ENCODE measurements around the gene CCDC190.
"Not testable (repeated sequence)": the region's sequence is repeated elsewhere in the genome, so short reads cannot be mapped to it uniquely, and the experiment has no call there.

CCDC190 gene

DNA sequence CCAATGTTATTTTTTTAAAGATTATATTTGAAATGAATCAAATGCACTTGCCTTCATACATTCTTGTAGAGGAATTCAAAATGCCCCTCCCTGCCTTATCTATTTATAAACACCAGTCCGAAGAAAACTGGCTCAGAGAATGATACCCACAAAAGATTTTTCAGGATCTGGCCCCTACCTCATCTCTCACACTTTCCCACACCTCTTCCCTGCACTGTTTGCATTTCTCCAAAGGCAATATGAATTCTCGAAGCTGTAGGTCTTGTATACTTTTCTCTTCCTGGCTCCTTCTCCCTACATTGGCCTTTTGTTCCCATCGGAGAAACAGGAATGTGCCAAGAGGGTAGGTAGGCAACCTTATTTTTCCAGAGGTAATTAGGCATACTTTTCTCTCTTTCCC lies 12.0 kb upstream of the CCDC190 start:
- peaks cover 9% of the 10 kb centered on the region for H3K27me3 ChIP-seq (ENCODE audit: insufficient read depth, low read length, poor library complexity)
- no peak for ATAC-seq (ENCODE audit: insufficient read depth, low read depth)
- no peaks in the 10 kb centered on the region for H3K9me3 ChIP-seq (ENCODE audit: insufficient read depth, low read length, severe bottlenecking)
- no peaks in the 10 kb centered on the region for H3K79me2 ChIP-seq (ENCODE audit: insufficient read depth, low read length)
- H3K4me2 ChIP-seq (ENCODE audit: insufficient read depth, low read length), result no peak overlapping the region
- H3K9ac ChIP-seq (ENCODE audit: low read depth, low read length), result no peak overlapping the region
- no peaks in the 10 kb centered on the region for H4K20me1 ChIP-seq (ENCODE audit: insufficient read depth, low read length)
- H3K4me1 ChIP-seq (ENCODE audit: insufficient read depth, low read length), result no peaks in the 10 kb centered on the region
- TF ChIP-seq, protein P1, sequence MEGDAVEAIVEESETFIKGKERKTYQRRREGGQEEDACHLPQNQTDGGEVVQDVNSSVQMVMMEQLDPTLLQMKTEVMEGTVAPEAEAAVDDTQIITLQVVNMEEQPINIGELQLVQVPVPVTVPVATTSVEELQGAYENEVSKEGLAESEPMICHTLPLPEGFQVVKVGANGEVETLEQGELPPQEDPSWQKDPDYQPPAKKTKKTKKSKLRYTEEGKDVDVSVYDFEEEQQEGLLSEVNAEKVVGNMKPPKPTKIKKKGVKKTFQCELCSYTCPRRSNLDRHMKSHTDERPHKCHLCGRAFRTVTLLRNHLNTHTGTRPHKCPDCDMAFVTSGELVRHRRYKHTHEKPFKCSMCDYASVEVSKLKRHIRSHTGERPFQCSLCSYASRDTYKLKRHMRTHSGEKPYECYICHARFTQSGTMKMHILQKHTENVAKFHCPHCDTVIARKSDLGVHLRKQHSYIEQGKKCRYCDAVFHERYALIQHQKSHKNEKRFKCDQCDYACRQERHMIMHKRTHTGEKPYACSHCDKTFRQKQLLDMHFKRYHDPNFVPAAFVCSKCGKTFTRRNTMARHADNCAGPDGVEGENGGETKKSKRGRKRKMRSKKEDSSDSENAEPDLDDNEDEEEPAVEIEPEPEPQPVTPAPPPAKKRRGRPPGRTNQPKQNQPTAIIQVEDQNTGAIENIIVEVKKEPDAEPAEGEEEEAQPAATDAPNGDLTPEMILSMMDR (IDR thresholded peaks at IDR 0.05; ENCODE audit: borderline replicate concordance, extremely low read depth, low read length, poor library complexity, severe bottlenecking), result no peak
- no peak for TF ChIP-seq EZH2 (IDR thresholded peaks at IDR 0.05; ENCODE audit: borderline replicate concordance, low read depth, low read length, severe bottlenecking)
- no peak overlapping the region for H3K27ac ChIP-seq (ENCODE audit: low read length)
- H2AFZ ChIP-seq (ENCODE audit: low read depth, low read length), result no peak overlapping the region
- no peak overlapping the region for H3K4me3 ChIP-seq (ENCODE audit: low read depth in 1 of 2, low read length in 2 of 2)
- H3K36me3 ChIP-seq (ENCODE audit: insufficient read depth, low read length), result no peaks in the 10 kb centered on the region
- no peak for DNase-seq

DNA sequence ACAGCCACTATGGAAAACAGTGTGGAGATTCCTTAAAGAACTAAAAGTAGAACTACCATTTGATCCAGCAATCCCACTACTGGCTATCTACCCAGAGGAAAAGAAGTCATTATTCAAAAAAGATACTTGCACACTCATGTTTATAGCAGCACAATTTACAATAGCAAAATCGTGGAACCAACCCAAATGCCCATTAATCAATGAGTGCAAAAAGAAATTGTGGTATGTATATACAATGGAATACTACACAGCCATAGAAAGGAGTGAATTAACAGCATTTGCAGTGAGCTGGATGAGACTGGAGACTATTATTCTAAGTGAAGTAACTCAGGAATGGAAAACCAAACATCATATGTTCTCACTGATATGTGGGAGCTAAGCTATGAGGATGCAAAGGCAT lies 10.4 kb upstream of the CCDC190 start:
- not testable (repeated sequence) for H3K79me2 ChIP-seq (ENCODE audit: insufficient read depth, low read length); ATAC-seq (ENCODE audit: insufficient read depth, low read depth); H3K9me3 ChIP-seq (ENCODE audit: insufficient read depth, low read length, severe bottlenecking); H3K4me2 ChIP-seq (ENCODE audit: insufficient read depth, low read length); H3K4me3 ChIP-seq (ENCODE audit: low read depth in 1 of 2, low read length in 2 of 2); H3K27ac ChIP-seq (ENCODE audit: low read length); H4K20me1 ChIP-seq (ENCODE audit: insufficient read depth, low read length); H3K9ac ChIP-seq (ENCODE audit: low read depth, low read length); H2AFZ ChIP-seq (ENCODE audit: low read depth, low read length); H3K36me3 ChIP-seq (ENCODE audit: insufficient read depth, low read length); H3K4me1 ChIP-seq (ENCODE audit: insufficient read depth, low read length); H3K27me3 ChIP-seq (ENCODE audit: insufficient read depth, low read length, poor library complexity); DNase-seq

DNA sequence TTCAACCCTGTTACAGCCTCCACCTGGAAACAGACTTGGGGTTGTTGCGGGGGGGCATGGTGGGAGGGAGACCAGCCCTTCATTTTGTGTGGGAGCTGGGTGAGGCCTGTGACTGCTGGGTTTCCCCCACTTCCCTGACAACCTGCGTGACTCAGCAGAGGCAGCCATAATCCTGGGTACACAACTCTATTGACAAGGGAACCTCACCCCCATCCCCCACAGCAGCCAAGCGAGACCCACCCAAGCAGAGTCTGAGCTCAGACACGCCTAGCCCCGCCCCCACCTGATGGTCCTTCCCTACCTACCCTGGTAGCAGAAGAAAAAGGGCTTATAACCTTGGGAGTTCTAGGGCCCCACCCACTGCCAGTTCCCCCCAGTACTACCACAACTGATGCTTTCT lies 8.0 kb upstream of the CCDC190 start:
- Histone ChIP-seq H3K27ac (ENCODE audit: low read length) (no peak overlapping the region), H4K20me1 (ENCODE audit: insufficient read depth, low read length) (no peaks in the 10 kb centered on the region), H3K4me2 (ENCODE audit: insufficient read depth, low read length) (no peak overlapping the region), H3K79me2 (ENCODE audit: insufficient read depth, low read length) (no peaks in the 10 kb centered on the region), H3K27me3 (ENCODE audit: insufficient read depth, low read length, poor library complexity) (no peaks in the 10 kb centered on the region), H2AFZ (ENCODE audit: low read depth, low read length) (no peak overlapping the region), H3K9ac (ENCODE audit: low read depth, low read length) (no peak overlapping the region), H3K36me3 (ENCODE audit: insufficient read depth, low read length) (no peaks in the 10 kb centered on the region), H3K4me3 (ENCODE audit: low read depth in 1 of 2, low read length in 2 of 2) (no peak overlapping the region), H3K4me1 (ENCODE audit: insufficient read depth, low read length) (no peaks in the 10 kb centered on the region), H3K9me3 (ENCODE audit: insufficient read depth, low read length, severe bottlenecking) (no peaks in the 10 kb centered on the region)
- no peak for TF ChIP-seq EZH2 (IDR thresholded peaks at IDR 0.05; ENCODE audit: borderline replicate concordance, low read depth, low read length, severe bottlenecking)
- TF ChIP-seq, protein P1 (IDR thresholded peaks at IDR 0.05; ENCODE audit: borderline replicate concordance, extremely low read depth, low read length, poor library complexity, severe bottlenecking), result no peak
- no peak for DNase-seq
- ATAC-seq (ENCODE audit: insufficient read depth, low read depth), result no peak

DNA sequence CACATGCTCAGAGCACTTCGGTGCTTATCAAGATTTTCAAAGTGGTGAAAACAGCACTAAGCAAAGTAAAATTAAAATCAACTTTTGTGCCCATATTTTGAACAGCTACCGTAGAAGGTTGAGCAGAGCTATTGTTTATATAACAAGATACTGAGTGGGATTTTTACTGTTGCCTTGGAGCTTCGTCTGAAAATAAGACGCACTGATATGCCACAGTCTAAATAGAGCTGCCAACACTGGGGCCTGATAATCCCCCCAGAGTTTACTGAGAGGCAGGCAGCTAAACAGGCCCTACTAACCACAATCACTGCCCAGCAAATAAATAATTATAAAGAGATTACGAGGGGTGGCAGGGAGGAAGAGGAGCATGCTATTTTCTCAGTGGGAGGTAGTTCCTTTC lies 650 bp upstream of the CCDC190 start:
- no peak for TF ChIP-seq EZH2 (IDR thresholded peaks at IDR 0.05; ENCODE audit: borderline replicate concordance, low read depth, low read length, severe bottlenecking)
- TF ChIP-seq, protein P1 (IDR thresholded peaks at IDR 0.05; ENCODE audit: borderline replicate concordance, extremely low read depth, low read length, poor library complexity, severe bottlenecking), result no peak

More for the DNA sequence above, 650 bp upstream of the CCDC190 start:
- no peaks in the 10 kb centered on the region for H3K36me3 ChIP-seq (ENCODE audit: insufficient read depth, low read length)
- H3K4me2 ChIP-seq (ENCODE audit: insufficient read depth, low read length), result no peak overlapping the region
- ATAC-seq (ENCODE audit: insufficient read depth, low read depth) (no peak), DNase-seq (no peak)
- H4K20me1 ChIP-seq (ENCODE audit: insufficient read depth, low read length), result no peaks in the 10 kb centered on the region
- H3K4me3 ChIP-seq (ENCODE audit: low read depth in 1 of 2, low read length in 2 of 2), result no peak overlapping the region
- no peak overlapping the region for H2AFZ ChIP-seq (ENCODE audit: low read depth, low read length)
- no peak overlapping the region for H3K9ac ChIP-seq (ENCODE audit: low read depth, low read length)
- peaks cover 4% of the 10 kb centered on the region for H3K27me3 ChIP-seq (ENCODE audit: insufficient read depth, low read length, poor library complexity)
- H3K4me1 ChIP-seq (ENCODE audit: insufficient read depth, low read length), result no peaks in the 10 kb centered on the region
- no peaks in the 10 kb centered on the region for H3K79me2 ChIP-seq (ENCODE audit: insufficient read depth, low read length)
- H3K9me3 ChIP-seq (ENCODE audit: insufficient read depth, low read length, severe bottlenecking), result no peaks in the 10 kb centered on the region
- H3K27ac ChIP-seq (ENCODE audit: low read length), result no peak overlapping the region
